DMS53 treated with DMSO at 0.1 percent for 48 hours (cell line): Measurements from ENCODE around the gene HMX3.
A peak's percentile ranks its signal among the peaks of the same experiment; 100 is the strongest.

Experiments used
- DNase-seq: peaks from one replicate; lab custom pipeline; 2025; ENCODE audit not compliant: unreplicated experiment; lab: John Stamatoyannopoulos, UW

Gene HMX3

DNA sequence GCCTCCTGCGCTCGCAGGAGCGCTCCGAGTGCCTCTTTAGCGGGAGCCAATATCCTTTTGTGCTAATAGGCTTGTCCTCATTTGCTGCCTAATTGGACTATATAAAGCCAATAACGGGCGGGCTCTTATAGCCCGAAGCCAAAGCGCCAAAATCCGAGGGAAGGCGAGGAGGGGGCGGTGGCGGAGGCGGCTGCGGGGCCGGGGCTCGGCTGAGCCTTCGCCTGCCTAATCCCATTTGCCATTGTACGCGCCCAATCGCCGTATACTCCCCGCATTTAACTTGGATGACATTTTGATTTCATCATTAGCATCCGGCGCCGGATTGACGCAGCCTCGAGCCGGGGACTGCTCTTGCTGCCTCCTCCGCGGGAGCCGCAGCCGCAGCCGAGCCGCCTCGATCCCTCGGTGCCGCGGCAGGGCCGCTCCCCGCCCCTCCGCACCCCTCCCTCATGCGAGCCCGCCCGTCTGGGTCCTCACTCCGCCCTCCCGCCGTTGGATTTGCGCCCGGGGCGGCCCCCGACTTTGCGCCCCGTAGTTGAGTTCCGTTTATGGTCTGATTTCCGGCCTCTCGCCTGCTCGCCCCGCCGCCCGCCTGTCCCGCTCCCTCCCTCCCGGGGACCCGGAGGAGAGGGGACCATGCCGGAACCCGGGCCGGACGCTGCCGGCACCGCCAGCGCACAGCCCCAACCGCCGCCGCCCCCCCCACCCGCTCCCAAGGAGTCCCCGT, at the start of gene HMX3:
TSS of gene HMX3 (plus strand) at position 556 of the 727 bp plus-strand sequence. CDS start at position 637, 81 bp downstream.
- DNase-seq: no peak

DNA sequence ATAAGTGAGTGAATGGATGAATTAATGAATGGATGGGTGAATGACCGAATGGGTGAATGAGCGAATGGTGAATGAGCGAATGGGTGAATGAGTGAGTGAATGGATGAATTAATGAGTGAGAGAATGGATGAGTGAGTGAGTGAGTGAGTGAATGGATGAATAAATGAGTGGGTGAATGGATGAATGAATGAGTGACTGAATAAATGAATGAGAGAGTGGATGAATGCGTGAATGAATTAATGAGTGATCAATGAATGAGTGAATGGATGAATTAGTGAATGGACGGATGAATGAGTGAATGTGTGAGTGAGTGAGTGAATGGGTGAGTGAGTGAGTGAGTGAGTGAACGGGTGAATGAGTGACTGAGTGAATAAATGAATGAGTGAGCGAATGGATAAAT, 49.5 kb upstream of the HMX3 start:
- DNase-seq: no peak

DNA sequence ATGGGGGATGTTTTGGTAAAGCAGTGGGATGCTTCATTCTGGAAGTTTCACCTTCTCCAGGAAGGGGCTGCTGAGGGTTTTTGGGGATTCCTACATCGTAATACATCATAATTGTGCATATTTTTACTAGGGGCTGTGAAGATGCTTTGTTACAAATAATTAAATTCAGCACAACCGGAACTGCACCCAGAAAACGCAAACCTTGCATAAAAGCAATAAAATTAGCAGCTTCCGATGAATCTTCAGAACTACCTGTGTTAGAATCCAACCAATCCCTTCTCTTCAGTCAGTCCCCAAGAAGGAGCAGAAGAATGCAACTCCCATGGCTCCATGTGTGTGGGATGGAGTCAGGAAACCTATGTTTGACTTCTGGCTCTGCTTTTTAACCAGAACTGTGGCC, 48.4 kb upstream of the HMX3 start:
- no peak for DNase-seq

DNA sequence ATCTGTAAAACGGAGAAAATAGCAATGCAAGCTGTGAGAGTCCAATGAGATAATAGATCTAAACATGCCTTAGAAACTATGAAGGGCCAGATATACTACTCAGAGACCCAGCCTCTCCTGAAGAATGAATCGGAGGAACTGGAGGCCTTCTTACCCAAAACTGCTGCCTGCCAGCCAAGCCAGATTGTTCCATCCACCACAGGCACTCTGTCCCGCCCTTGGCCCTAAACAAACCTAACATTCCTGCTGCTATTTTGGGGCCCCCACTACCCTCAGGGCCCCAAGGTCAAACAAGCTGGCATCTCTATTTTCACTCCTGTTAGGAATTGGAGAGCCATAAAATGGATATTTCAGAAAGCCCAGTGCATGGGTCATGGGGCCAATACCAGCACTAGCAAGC, 48.0 kb upstream of the HMX3 start:
- no peak for DNase-seq

- no peak for DNase-seq
Measured at GRCh38 chr10:123092635-123093414, 42.9 kb upstream of the HMX3 start.

DNA sequence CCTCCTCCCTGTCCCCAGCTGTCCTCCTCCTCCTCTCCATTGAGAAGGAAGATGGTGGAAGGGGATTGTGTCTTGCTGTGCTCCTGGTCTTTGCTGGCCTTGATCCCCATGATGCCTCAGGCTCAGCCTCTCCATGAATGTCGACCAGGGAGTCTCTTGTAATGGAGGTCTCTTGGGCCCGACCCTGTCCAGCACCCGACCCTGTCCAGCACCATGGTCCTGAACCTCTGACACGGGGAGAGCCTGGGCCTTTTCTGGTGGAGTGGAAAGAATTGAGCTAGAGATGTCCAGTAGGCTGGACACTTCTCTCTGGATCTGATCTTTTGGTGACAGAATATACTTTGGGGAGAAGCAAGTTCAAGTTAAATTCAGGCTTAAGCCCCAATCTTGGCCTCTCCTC, 42.3 kb upstream of the HMX3 start:
- no peak for DNase-seq

- DNase-seq: no peak
Measured at GRCh38 chr10:123096452-123096851, 39.3 kb upstream of the HMX3 start.

GRCh38 chr10:123097039-123097438, 38.7 kb upstream of the HMX3 start:
- no peak for DNase-seq

- DNase-seq: no peak
Measured at GRCh38 chr10:123100030-123100762, 35.6 kb upstream of the HMX3 start.

DNA sequence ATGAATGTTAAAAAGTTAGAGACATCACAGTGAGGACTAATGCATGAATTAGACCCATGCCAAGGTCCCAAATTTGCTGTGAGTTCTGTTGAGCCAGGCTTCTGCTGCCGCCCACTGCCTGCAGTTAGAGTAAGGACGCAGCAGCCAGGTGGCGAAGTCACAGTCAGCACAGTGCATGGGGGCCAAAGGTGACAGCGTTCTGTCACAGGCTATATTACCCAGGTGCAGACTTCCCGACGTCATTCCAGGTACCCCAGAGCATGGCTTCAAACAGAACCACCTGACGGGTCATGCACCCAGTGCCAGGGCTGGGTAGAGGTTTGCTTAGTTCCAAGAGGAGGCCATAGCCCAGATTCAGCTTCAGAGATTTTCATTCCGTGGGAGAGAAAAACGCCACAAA, 33.9 kb upstream of the HMX3 start:
- DNase-seq: no peak

DNA sequence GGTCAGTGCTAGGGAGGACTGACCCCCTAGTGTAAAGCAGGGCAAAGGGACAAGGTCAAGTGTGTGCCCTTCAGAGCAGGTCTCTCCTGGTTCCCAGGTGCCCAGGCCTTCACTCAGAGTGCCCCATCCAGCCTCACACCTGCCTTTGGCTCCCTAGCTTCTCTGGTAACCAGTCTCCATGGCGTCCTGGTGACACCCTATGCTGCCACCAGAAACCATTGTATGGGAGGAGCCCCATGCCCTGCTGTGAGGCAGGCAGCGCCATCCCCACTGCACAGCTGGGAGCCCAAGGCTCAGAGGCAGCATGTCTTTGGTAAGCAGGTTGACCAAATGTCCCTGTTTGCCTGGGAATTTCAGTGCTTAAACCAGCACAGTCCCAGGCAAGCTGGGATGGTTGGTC, 33.1 kb upstream of the HMX3 start:
- no peak for DNase-seq

DNA sequence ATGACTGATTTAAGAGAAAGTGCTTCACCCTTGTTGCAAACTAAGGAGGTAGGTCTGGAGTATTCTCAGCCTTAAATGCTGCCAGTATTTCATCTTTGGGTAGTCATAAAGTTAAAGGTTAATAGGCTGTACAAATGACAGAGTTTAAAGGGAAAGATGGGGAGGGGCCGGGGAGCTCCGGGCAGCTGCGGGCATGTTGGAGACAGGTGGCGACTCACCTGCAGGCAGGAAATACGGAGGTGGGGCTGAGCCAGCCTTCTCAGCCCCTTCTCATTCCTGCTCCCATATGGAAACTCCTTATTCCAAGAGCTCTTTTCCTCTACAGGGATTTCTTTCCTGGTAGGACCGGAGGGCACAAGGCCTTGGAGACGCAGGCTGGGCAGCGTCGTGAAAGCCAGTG, 31.8 kb upstream of the HMX3 start:
- DNase-seq: no peak

GRCh38 chr10:123109466-123109865, 26.3 kb upstream of the HMX3 start:
- no peak for DNase-seq

DNA sequence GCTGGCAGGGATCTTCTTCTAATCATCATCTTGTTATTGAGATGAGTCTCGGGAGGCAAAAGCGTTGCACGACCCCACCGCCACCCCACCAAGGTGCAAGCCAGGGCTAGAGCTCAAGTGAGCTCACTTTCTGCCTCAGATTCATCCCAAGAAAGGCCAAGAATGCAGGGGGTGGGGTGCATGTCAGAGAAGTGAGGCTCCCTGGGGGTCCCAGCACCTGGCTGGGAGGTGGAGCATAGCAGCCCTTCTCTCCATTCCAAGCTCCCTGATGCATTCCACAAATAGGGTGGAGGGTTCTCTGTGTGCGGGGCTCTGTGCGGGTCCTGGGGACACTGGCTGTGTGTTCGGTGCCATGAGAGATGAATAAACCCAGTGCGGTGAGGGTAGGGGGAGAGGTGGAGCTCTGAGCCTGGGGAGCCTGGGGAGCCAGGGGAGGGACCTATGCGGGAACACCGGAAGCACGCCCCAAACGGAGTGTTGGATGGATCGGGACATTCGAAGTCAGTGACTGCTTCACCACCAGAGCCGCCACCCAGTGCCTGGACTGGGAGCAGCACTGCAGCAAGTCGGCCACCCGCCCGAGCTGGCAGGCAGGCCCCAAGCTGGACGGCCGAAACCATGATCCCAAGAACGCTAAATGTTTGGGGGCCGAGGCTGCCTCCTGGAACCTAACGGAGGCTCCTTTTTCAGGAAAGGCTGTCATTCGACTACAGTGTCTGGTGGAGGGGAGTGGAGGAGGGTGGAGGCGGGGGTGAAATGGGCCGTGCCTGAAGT, 17.9 kb upstream of the HMX3 start:
- DNase-seq: no peak

GRCh38 chr10:123119081-123119480, 16.7 kb upstream of the HMX3 start:
- no peak for DNase-seq

DNA sequence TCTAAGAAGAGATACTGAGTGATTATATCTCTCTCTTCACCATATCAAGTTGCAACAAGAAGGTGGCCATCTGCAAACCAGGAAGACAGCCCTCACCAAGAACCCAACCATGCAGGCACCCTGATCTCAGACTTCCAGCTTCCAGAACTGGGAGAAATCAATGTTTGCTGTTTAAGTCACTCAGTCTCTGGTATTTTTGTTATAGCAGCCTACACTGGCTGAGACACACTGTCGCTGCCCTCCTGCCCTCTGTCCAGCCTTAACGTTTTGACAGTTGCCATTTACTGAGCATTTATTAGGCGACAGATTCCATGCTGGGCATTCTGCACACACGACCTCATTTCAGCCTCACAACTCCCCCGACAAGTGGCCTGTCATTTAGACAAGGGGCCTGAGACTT, 9.5 kb upstream of the HMX3 start:
- no peak for DNase-seq

GRCh38 chr10:123129618-123130271, 6.0 kb upstream of the HMX3 start:
- no peak for DNase-seq

DNA sequence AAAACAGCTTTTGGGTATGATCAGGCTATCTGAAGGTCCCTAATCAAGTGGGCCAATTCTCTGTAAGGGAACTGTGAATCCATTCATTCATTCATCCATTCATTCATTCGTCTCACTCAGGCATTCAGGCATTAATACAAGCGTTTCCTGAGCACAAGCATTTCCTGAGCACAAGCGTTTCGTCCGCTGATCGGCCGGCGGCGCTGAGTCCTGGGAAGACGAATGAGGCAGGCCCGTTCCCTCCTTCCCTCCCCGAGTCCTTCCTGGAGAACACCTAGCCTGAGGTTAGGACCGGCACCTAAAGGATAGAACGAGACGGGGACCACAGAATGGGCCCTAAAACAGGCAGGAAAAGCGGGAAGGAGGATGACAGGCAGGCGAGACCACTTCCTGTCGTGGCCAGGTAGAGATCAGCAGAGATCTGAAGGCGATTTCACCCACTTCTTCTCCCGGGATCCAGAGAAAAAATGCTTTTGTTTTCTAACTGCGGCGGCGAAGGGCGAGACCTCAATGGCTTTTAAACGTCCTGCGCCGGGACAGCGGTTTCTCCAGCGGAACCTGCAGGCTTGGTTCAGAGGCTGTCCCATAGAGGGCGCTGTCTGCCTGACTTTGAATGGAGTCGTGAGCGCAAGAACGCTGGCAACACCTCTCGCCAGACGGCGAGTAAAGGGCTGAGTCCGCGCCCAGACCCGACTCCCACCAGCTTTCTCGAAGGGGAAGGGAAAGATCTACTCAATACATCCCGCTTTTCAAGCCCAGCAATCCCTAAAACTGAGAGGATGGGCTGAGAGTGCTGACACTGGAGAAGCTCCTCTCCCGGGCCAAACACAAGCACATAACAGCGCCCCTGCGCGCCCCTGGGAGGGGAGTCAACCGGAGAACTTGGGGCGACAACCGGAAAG, 2.9 kb upstream of the HMX3 start:
- peak; percentile 55 for DNase-seq

DNA sequence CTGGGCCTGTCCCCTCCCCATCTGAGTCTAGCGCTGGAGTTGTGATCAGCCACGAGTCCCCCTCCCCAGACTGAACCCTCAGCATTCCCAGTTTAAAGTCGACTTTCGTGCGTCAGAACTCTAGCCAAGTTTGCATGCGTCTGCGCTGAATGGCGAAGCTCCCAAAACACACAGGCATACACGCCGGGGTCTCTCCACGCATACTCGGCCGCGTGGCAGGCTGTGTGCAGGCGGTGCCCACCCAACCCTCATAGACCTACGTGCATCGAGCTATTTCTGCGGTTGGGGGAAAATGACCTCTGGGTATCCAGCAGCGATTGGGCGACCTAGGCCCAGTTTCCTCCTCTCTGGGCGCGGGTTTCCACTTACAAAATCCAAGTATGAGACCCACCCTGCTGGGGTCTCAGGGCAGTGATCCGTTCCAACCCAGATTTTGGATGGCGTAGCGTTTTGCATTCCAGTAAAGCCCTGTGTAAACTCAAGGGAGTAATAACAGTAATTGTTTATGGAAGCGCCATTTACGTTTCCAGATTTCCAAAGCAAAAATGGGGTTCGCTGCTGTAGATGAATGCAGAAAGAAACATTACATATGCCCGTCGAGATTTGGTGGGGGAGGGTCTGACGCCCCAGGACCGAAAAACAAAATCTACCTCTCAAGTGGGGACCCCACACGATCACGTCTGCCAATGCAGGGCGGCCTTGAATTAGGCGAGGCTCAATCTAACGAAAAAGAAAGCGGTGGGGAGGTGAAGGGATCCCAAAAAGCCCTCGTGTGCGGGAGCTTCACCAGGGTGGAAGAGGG, 2.0 kb upstream of the HMX3 start:
- no peak for DNase-seq
